Activated naive CD4-positive, alpha-beta T cell treated with anti-CD3 and anti-CD28 coated beads, Interleukin-2, amount 10 ng/mL, durations not matched to agents 7 days and 5 days (primary cell): ENCODE data around the gene TENT4A.
"Not testable (repeated sequence)": the region's sequence is repeated elsewhere in the genome, so short reads cannot be mapped to it uniquely, and the experiment has no call there.

Experiments used
- CTCF ChIA-PET: fragments of 350-600 bp; sonication (Branson Sonifier 250); formaldehyde crosslinking; loops from one replicate; lab custom pipeline; 2021; ENCODE audit warnings: antibody characterized with exemption; lab: Charles Lee
- DNase-seq: peaks from one replicate; pipeline ENCODE4 v3.0.0-alpha.2; 2020
- H3K27ac Mint-ChIP-seq: one replicate; pipeline ENCODE4 v1.8.0; 2021; ENCODE audit warnings: mild to moderate bottlenecking, moderate library complexity, mixed read lengths
- H3K27me3 Mint-ChIP-seq: one replicate; pipeline ENCODE4 v1.8.0; 2021; ENCODE audit warnings: mild to moderate bottlenecking, mixed read lengths
- H3K36me3 Mint-ChIP-seq: one replicate; pipeline ENCODE4 v1.8.0; 2021; ENCODE audit warnings: mixed read lengths
- H3K4me1 Mint-ChIP-seq: one replicate; pipeline ENCODE4 v1.8.0; 2021; ENCODE audit warnings: mixed read lengths
- H3K4me3 Mint-ChIP-seq: one replicate; pipeline ENCODE4 v1.8.0; 2021; ENCODE audit warnings: mild to moderate bottlenecking, moderate library complexity, mixed read lengths
- H3K9me3 Mint-ChIP-seq: one replicate; pipeline ENCODE4 v1.8.0; 2021; ENCODE audit warnings: mixed read lengths

TENT4A gene

GRCh38 chr5:6713274-6714225 lies at the start of gene TENT4A:
TENT4A (plus strand) TSS chr5:6713432; CDS start chr5:6713984, 552 bp downstream.
- DNase-seq: peak; percentile 51
- Mint-ChIP-seq H3K27ac (peak within 1 kb of the TSS; percentile 95), H3K4me3 (peak within 1 kb of the TSS; percentile 84), H3K36me3 (peaks cover 26% of the 10 kb centered on the region), H3K4me1 (peaks cover 51% of the 10 kb centered on the region), H3K27me3 (peaks cover 16% of the 10 kb centered on the region), H3K9me3 (no peaks in the 10 kb centered on the region)
- CTCF ChIA-PET: no interaction called here

- H3K9me3 Mint-ChIP-seq: peaks cover 6% of the 10 kb centered on the region
- H3K27ac Mint-ChIP-seq: no peak overlapping the region
- no peak for DNase-seq
- H3K27me3 Mint-ChIP-seq: no peaks in the 10 kb centered on the region
- H3K4me3 Mint-ChIP-seq: no peak overlapping the region
- H3K36me3 Mint-ChIP-seq: peaks cover 19% of the 10 kb centered on the region
- no peaks in the 10 kb centered on the region for H3K4me1 Mint-ChIP-seq
- CTCF ChIA-PET: no interaction called here
These were observed 46.5 kb upstream of the TENT4A start for GRCh38 chr5:6666762-6667161.

GRCh38 chr5:6667648-6668047 lies 45.6 kb upstream of the TENT4A start:
- H3K27me3 Mint-ChIP-seq: no peaks in the 10 kb centered on the region
- DNase-seq: no peak
- no peak overlapping the region for H3K4me3 Mint-ChIP-seq
- CTCF ChIA-PET: no interaction called here
- H3K9me3 Mint-ChIP-seq: peaks cover 6% of the 10 kb centered on the region
- H3K4me1 Mint-ChIP-seq: no peaks in the 10 kb centered on the region
- H3K27ac Mint-ChIP-seq: no peak overlapping the region
- H3K36me3 Mint-ChIP-seq: peaks cover 16% of the 10 kb centered on the region

- H3K27ac Mint-ChIP-seq, H3K27me3 Mint-ChIP-seq, H3K4me1 Mint-ChIP-seq, DNase-seq, CTCF ChIA-PET, H3K9me3 Mint-ChIP-seq, H3K4me3 Mint-ChIP-seq: not testable (repeated sequence)
- peaks cover 16% of the 10 kb centered on the region for H3K36me3 Mint-ChIP-seq
These were observed 44.5 kb upstream of the TENT4A start for GRCh38 chr5:6668717-6669116.

GRCh38 chr5:6673031-6673430 lies 40.2 kb upstream of the TENT4A start:
- no peak overlapping the region for H3K4me3 Mint-ChIP-seq
- peaks cover 15% of the 10 kb centered on the region for H3K36me3 Mint-ChIP-seq
- no peak for DNase-seq
- peaks cover 8% of the 10 kb centered on the region for H3K9me3 Mint-ChIP-seq
- H3K27me3 Mint-ChIP-seq: no peaks in the 10 kb centered on the region
- CTCF ChIA-PET: no interaction called here
- H3K27ac Mint-ChIP-seq: no peak overlapping the region
- H3K4me1 Mint-ChIP-seq: no peaks in the 10 kb centered on the region

- Mint-ChIP-seq H3K4me1 (no peaks in the 10 kb centered on the region), H3K27ac (no peak overlapping the region), H3K36me3 (peaks cover 15% of the 10 kb centered on the region), H3K27me3 (no peaks in the 10 kb centered on the region), H3K9me3 (peaks cover 8% of the 10 kb centered on the region), H3K4me3 (no peak overlapping the region)
- CTCF ChIA-PET: no interaction called here
- no peak for DNase-seq
These were observed 39.3 kb upstream of the TENT4A start for GRCh38 chr5:6673963-6674362.

- peaks cover 8% of the 10 kb centered on the region for H3K9me3 Mint-ChIP-seq
- CTCF ChIA-PET: no interaction called here
- DNase-seq: no peak
These were observed 38.8 kb upstream of the TENT4A start for GRCh38 chr5:6674421-6674820.

GRCh38 chr5:6674886-6675285 lies 38.3 kb upstream of the TENT4A start:
- no peak for DNase-seq
- Mint-ChIP-seq H3K27ac (no peak overlapping the region), H3K27me3 (peaks cover 3% of the 10 kb centered on the region), H3K9me3 (peaks cover 8% of the 10 kb centered on the region), H3K4me3 (no peak overlapping the region), H3K4me1 (no peaks in the 10 kb centered on the region), H3K36me3 (peaks cover 12% of the 10 kb centered on the region)
- CTCF ChIA-PET: no interaction called here

More at GRCh38 chr5:6674421-6674820, 38.8 kb upstream of the TENT4A start:
- Mint-ChIP-seq H3K4me3 (no peak overlapping the region), H3K27me3 (no peaks in the 10 kb centered on the region), H3K36me3 (peaks cover 15% of the 10 kb centered on the region), H3K4me1 (no peaks in the 10 kb centered on the region), H3K27ac (no peak overlapping the region)

- Mint-ChIP-seq H3K4me3 (no peak overlapping the region), H3K27ac (no peak overlapping the region), H3K9me3 (peaks cover 7% of the 10 kb centered on the region), H3K4me1 (no peaks in the 10 kb centered on the region), H3K36me3 (peaks cover 5% of the 10 kb centered on the region), H3K27me3 (peaks cover 5% of the 10 kb centered on the region)
- no peak for DNase-seq
- CTCF ChIA-PET: no interaction called here
These were observed 37.3 kb upstream of the TENT4A start for GRCh38 chr5:6675784-6676491.

GRCh38 chr5:6676702-6677101 lies 36.5 kb upstream of the TENT4A start:
- no peaks in the 10 kb centered on the region for H3K36me3 Mint-ChIP-seq
- H3K4me1 Mint-ChIP-seq: no peaks in the 10 kb centered on the region

GRCh38 chr5:6678385-6678784 lies 34.8 kb upstream of the TENT4A start:
- H3K36me3 Mint-ChIP-seq: no peaks in the 10 kb centered on the region
- peaks cover 8% of the 10 kb centered on the region for H3K27me3 Mint-ChIP-seq
- peaks cover 2% of the 10 kb centered on the region for H3K9me3 Mint-ChIP-seq
- no peak for DNase-seq
- H3K4me3 Mint-ChIP-seq: no peak overlapping the region
- no peak overlapping the region for H3K27ac Mint-ChIP-seq
- CTCF ChIA-PET: no interaction called here
- no peaks in the 10 kb centered on the region for H3K4me1 Mint-ChIP-seq

More at GRCh38 chr5:6676702-6677101, 36.5 kb upstream of the TENT4A start:
- peaks cover 2% of the 10 kb centered on the region for H3K9me3 Mint-ChIP-seq
- no peak overlapping the region for H3K4me3 Mint-ChIP-seq
- CTCF ChIA-PET: no interaction called here
- no peak for DNase-seq
- H3K27me3 Mint-ChIP-seq: peaks cover 5% of the 10 kb centered on the region
- peak overlapping the region; percentile 8 for H3K27ac Mint-ChIP-seq

GRCh38 chr5:6680922-6681321 lies 32.3 kb upstream of the TENT4A start:
- DNase-seq: no peak
- peaks cover 19% of the 10 kb centered on the region for H3K27me3 Mint-ChIP-seq
- no peak overlapping the region for H3K27ac Mint-ChIP-seq
- no peaks in the 10 kb centered on the region for H3K4me1 Mint-ChIP-seq
- no peak overlapping the region for H3K4me3 Mint-ChIP-seq
- CTCF ChIA-PET: no interaction called here
- H3K9me3 Mint-ChIP-seq: peaks cover 2% of the 10 kb centered on the region
- no peaks in the 10 kb centered on the region for H3K36me3 Mint-ChIP-seq

GRCh38 chr5:6681682-6682081 lies 31.6 kb upstream of the TENT4A start:
- Mint-ChIP-seq H3K9me3 (no peaks in the 10 kb centered on the region), H3K27ac (no peak overlapping the region), H3K36me3 (no peaks in the 10 kb centered on the region), H3K4me3 (no peak overlapping the region), H3K4me1 (no peaks in the 10 kb centered on the region), H3K27me3 (peaks cover 26% of the 10 kb centered on the region)
- DNase-seq: no peak
- CTCF ChIA-PET: interaction anchor here (0.6 kb wide), 1 partner anchor 100 kb away, joined by 3 read pairs; no protein-coding TSS in a partner anchor

GRCh38 chr5:6682239-6682638 lies 31.0 kb upstream of the TENT4A start:
- Mint-ChIP-seq H3K4me1 (no peaks in the 10 kb centered on the region), H3K9me3 (no peaks in the 10 kb centered on the region), H3K27me3 (peaks cover 32% of the 10 kb centered on the region), H3K36me3 (no peaks in the 10 kb centered on the region), H3K4me3 (no peak overlapping the region), H3K27ac (no peak overlapping the region)
- CTCF ChIA-PET: interaction anchor here (0.6 kb wide), 1 partner anchor 100 kb away, joined by 3 read pairs; no protein-coding TSS in a partner anchor
- no peak for DNase-seq
